ENCODE data around the gene MOSPD3. TPM values are rescaled to one million over a fixed set of nuclear protein-coding genes. Genes with fewer than 3 reads are reported as not detected.
"Not testable (repeated sequence)": the region's sequence is repeated elsewhere in the genome, so short reads cannot be mapped to it uniquely, and the experiment has no call there.

MOSPD3 gene
- total RNA-seq, 1 experiment from 2014 or later, result 7.3 TPM

GRCh38 chr7:100655908-100656674 is 43.8 kb downstream of the MOSPD3 start, which contains the start of gene ACTL6B:
Gene ACTL6B (minus strand): TSS chr7:100656448. CDS start chr7:100656354, 94 bp downstream.
- DNase-seq (ENCODE audit: extremely low read depth, low read depth), result no peak

GRCh38 chr7:100662194-100662776 is 49.9 kb downstream of the MOSPD3 start:
- DNase-seq (ENCODE audit: extremely low read depth, low read depth), result not testable (repeated sequence)

Small RNA genes within 50 kb of the gene (small RNA-seq; reads per million reads assigned to genes)
- 0 reads per million in 2 experiments for gene SAP25

Other genes with a start within 250 kb of the MOSPD3 start
- gene PILRA, start 239.1 kb upstream of the MOSPD3 start, total RNA-seq (2014; rRNA removed; shearing (Covaris generic)), result 0.40 and 0.57 TPM in 2 replicates
- gene ZCWPW1, start 183.8 kb upstream of the MOSPD3 start, total RNA-seq (2014; rRNA removed; shearing (Covaris generic)), result 0.75 and 1.8 TPM in 2 replicates
- 30.9 and 33.1 TPM in 2 replicates for gene MEPCE, start 182.7 kb upstream of the MOSPD3 start, total RNA-seq (2014; rRNA removed; shearing (Covaris generic))
- gene PPP1R35, start 176.0 kb upstream of the MOSPD3 start, total RNA-seq (2014; rRNA removed; shearing (Covaris generic)), result 74.0 and 85.1 TPM in 2 replicates
- 0.27 and 0.43 TPM in 2 replicates for gene SPACDR, start 148.3 kb upstream of the MOSPD3 start, total RNA-seq (2014; rRNA removed; shearing (Covaris generic))
- 28.2 and 29.9 TPM in 2 replicates for gene TSC22D4, start 133.3 kb upstream of the MOSPD3 start, total RNA-seq (2014; rRNA removed; shearing (Covaris generic))
- gene NYAP1, start 128.6 kb upstream of the MOSPD3 start, total RNA-seq (2014; rRNA removed; shearing (Covaris generic)), result 0.47 and 1.2 TPM in 2 replicates
- gene AGFG2, start 73.3 kb upstream of the MOSPD3 start, total RNA-seq (2014; rRNA removed; shearing (Covaris generic)), result 3.9 and 4.1 TPM in 2 replicates
- gene SAP25, start 38.6 kb upstream of the MOSPD3 start, total RNA-seq (2014; rRNA removed; shearing (Covaris generic)), result 0.52 TPM in 1 of 2 replicates, not detected in the other
- gene LRCH4, start 26.4 kb upstream of the MOSPD3 start, total RNA-seq (2014; rRNA removed; shearing (Covaris generic)), result 11.0 and 11.1 TPM in 2 replicates
- gene FBXO24, start 26.2 kb upstream of the MOSPD3 start, total RNA-seq (2014; rRNA removed; shearing (Covaris generic)), result 0.69 and 1.3 TPM in 2 replicates
- 1.6 and 2.5 TPM in 2 replicates for gene PCOLCE, start 10.2 kb upstream of the MOSPD3 start, total RNA-seq (2014; rRNA removed; shearing (Covaris generic))
- 1.4 and 3.8 TPM in 2 replicates for gene TFR2, start 29.0 kb downstream of the MOSPD3 start, total RNA-seq (2014; rRNA removed; shearing (Covaris generic))
- not detected in 2 replicates for gene ACTL6B, start 43.9 kb downstream of the MOSPD3 start, total RNA-seq (2014; rRNA removed; shearing (Covaris generic))
- 88.0 and 96.4 TPM in 2 replicates for gene GNB2, start 61.2 kb downstream of the MOSPD3 start, total RNA-seq (2014; rRNA removed; shearing (Covaris generic))
- 15.7 and 17.2 TPM in 2 replicates for gene GIGYF1, start 81.7 kb downstream of the MOSPD3 start, total RNA-seq (2014; rRNA removed; shearing (Covaris generic))
- gene POP7, start 93.6 kb downstream of the MOSPD3 start, total RNA-seq (2014; rRNA removed; shearing (Covaris generic)), result 45.7 and 50.1 TPM in 2 replicates
- gene EPO, start 107.9 kb downstream of the MOSPD3 start, total RNA-seq (2014; rRNA removed; shearing (Covaris generic)), result not detected in 2 replicates
- gene ZAN, start 121.1 kb downstream of the MOSPD3 start, total RNA-seq (2014; rRNA removed; shearing (Covaris generic)), result not detected in 2 replicates
- 45.3 and 49.1 TPM in 2 replicates for gene EPHB4, start 215.0 kb downstream of the MOSPD3 start, total RNA-seq (2014; rRNA removed; shearing (Covaris generic))
- 10.5 and 11.8 TPM in 2 replicates for gene SLC12A9, start 240.2 kb downstream of the MOSPD3 start, total RNA-seq (2014; rRNA removed; shearing (Covaris generic))